Panc1 (cell line): Measurements from ENCODE around the gene PIAS3.

Experiments
- POLR2AphosphoS5 ChIP-seq: IDR thresholded peaks from 2 replicates; pipeline ENCODE4 v1.6.1; 2012; ENCODE audit warnings: mild to moderate bottlenecking, low read depth, low read length, moderate library complexity
- SIN3A ChIP-seq: IDR thresholded peaks from 2 replicates; pipeline ENCODE4 v1.6.1; 2012; ENCODE audit warnings: low read depth, mild to moderate bottlenecking, low read length, moderate library complexity, borderline replicate concordance; ENCODE audit not compliant: insufficient read depth
- TF ChIP-seq, protein P1 (sequence below): fragments of 450-650 bp; IDR thresholded peaks from 2 replicates; pipeline ENCODE4 v1.5.1; 2017; ENCODE audit warnings: mild to moderate bottlenecking
- TF ChIP-seq, protein P2 (sequence below), 2 experiments: IDR thresholded peaks; 2 replicates each; pipeline ENCODE4 v1.6.1; 2011 to 2012; ENCODE audit warnings: low read depth in 2 of 2, control low read depth in 1 of 2, low read length in 1 of 2, mild to moderate bottlenecking in 1 of 2, moderate library complexity in 1 of 2; ENCODE audit not compliant: insufficient read depth in 1 of 2

DNA sequence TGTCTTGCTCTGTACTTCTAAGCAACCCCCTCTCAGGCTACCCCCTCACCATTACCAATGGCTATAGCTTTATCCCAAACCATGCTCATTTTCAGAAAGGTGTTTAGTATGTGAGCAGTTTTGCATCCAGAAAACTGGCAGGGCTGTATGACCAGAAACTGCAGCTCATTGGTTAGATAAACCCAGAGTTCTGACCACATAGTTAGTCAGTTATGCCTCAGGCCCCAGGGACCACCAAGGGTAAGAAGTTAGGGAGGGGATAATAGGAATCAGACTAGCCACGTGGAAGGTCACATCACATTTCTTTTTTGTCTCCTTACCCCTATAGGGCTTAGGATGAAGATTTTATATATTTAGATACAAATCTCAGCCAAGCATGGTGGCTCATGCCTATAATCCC is 49.8 kb upstream of the PIAS3 start:
- TF ChIP-seq, protein P1, sequence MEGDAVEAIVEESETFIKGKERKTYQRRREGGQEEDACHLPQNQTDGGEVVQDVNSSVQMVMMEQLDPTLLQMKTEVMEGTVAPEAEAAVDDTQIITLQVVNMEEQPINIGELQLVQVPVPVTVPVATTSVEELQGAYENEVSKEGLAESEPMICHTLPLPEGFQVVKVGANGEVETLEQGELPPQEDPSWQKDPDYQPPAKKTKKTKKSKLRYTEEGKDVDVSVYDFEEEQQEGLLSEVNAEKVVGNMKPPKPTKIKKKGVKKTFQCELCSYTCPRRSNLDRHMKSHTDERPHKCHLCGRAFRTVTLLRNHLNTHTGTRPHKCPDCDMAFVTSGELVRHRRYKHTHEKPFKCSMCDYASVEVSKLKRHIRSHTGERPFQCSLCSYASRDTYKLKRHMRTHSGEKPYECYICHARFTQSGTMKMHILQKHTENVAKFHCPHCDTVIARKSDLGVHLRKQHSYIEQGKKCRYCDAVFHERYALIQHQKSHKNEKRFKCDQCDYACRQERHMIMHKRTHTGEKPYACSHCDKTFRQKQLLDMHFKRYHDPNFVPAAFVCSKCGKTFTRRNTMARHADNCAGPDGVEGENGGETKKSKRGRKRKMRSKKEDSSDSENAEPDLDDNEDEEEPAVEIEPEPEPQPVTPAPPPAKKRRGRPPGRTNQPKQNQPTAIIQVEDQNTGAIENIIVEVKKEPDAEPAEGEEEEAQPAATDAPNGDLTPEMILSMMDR, result no peak
- TF ChIP-seq POLR2AphosphoS5 (no peak), SIN3A (no peak)
- TF ChIP-seq, protein P2, sequence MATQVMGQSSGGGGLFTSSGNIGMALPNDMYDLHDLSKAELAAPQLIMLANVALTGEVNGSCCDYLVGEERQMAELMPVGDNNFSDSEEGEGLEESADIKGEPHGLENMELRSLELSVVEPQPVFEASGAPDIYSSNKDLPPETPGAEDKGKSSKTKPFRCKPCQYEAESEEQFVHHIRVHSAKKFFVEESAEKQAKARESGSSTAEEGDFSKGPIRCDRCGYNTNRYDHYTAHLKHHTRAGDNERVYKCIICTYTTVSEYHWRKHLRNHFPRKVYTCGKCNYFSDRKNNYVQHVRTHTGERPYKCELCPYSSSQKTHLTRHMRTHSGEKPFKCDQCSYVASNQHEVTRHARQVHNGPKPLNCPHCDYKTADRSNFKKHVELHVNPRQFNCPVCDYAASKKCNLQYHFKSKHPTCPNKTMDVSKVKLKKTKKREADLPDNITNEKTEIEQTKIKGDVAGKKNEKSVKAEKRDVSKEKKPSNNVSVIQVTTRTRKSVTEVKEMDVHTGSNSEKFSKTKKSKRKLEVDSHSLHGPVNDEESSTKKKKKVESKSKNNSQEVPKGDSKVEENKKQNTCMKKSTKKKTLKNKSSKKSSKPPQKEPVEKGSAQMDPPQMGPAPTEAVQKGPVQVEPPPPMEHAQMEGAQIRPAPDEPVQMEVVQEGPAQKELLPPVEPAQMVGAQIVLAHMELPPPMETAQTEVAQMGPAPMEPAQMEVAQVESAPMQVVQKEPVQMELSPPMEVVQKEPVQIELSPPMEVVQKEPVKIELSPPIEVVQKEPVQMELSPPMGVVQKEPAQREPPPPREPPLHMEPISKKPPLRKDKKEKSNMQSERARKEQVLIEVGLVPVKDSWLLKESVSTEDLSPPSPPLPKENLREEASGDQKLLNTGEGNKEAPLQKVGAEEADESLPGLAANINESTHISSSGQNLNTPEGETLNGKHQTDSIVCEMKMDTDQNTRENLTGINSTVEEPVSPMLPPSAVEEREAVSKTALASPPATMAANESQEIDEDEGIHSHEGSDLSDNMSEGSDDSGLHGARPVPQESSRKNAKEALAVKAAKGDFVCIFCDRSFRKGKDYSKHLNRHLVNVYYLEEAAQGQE (IDR thresholded peaks at IDR 0.05; ENCODE audit: insufficient read depth in 1 of 2, low read depth in 2 of 2, low read length in 1 of 2), result no peak
